Measurements from ENCODE around the gene TRPM3. TPM values are rescaled to one million over a fixed set of nuclear protein-coding genes. Genes with fewer than 3 reads are reported as not detected.
A peak's percentile ranks its signal among the peaks of the same experiment; 100 is the strongest.

Gene TRPM3
- total and polyA plus RNA-seq, 9 of the 15 experiments (the other 6 are each of a cell fraction or from before 2014, with no cell fraction given): 0.04 TPM; not detected in 8

GRCh38 chr9:70510157-70510770, 611.2 kb downstream of the TRPM3 start (continued):
- TF ChIP-seq ZNF512 (tag; IDR thresholded peaks at IDR 0.05): no peak
- no peak for TF ChIP-seq CXXC5 (CRISPR knock-in tag; IDR thresholded peaks at IDR 0.05)
- TF ChIP-seq ZNF384 (IDR thresholded peaks at IDR 0.05; ENCODE audit: low read depth, low read length): no peak
- no peak for TF ChIP-seq TAF9B (IDR thresholded peaks at IDR 0.05; ENCODE audit: partially characterized antibody)
- TF ChIP-seq ETS1 (conservative IDR thresholded peaks at IDR 0.05; ENCODE audit: control insufficient read depth, low read depth, low read length): no peak
- peak; percentile 60 for TF ChIP-seq CTCFL (IDR thresholded peaks at IDR 0.05; ENCODE audit: borderline replicate concordance, insufficient read depth, low read depth, low read length, poor library complexity, severe bottlenecking)
- TF ChIP-seq NKRF (IDR thresholded peaks at IDR 0.05; ENCODE audit: borderline replicate concordance): no peak
- TF ChIP-seq RAD21 (CRISPR knock-in tag; conservative IDR thresholded peaks at IDR 0.05 in 1 of 2, IDR thresholded peaks at IDR 0.05 in 1 of 2): peak in 1 of 2 experiments; percentile 34; a peak in 1 of 4 replicates
- TF ChIP-seq ZNF717 (CRISPR knock-in tag; IDR thresholded peaks at IDR 0.05): no peak
- TF ChIP-seq ZNF174 (CRISPR knock-in tag; IDR thresholded peaks at IDR 0.05): no peak
- no peak for TF ChIP-seq FOXJ3 (CRISPR knock-in tag; IDR thresholded peaks at IDR 0.05)
- TF ChIP-seq FOXK1 (CRISPR knock-in tag; IDR thresholded peaks at IDR 0.05; ENCODE audit: borderline replicate concordance): no peak

Data from K562 (cell line).